Upper lobe of right lung (tissue), 1 donor: ENCODE measurements around the gene TSPAN5. TPM values are rescaled to one million over a fixed set of nuclear protein-coding genes. Genes with fewer than 3 reads are reported as not detected.

ENCODE experiments used
- ATAC-seq: fragments of 200-7000 bp; cut with Tn5 transposase; one replicate; pipeline ENCODE4 v1.9.1; 2020; ENCODE audit warnings: mild to moderate bottlenecking, moderate library complexity
- DNase-seq: peaks from one replicate; pipeline ENCODE4 v3.0.0-alpha.2; 2020
- H3K27ac ChIP-seq: fragments of 200-600 bp; one replicate; pipeline ENCODE4 v1.8.0; 2022
- H3K27me3 ChIP-seq: fragments of 200-600 bp; one replicate; pipeline ENCODE4 v1.8.0; 2022; ENCODE audit warnings: mild to moderate bottlenecking
- H3K36me3 ChIP-seq: fragments of 200-600 bp; one replicate; pipeline ENCODE4 v1.8.0; 2022
- H3K4me1 ChIP-seq: fragments of 200-600 bp; one replicate; pipeline ENCODE4 v1.8.0; 2022
- H3K4me3 ChIP-seq: fragments of 200-600 bp; one replicate; pipeline ENCODE4 v1.8.0; 2022; ENCODE audit warnings: mild to moderate bottlenecking
- H3K9me3 ChIP-seq: fragments of 200-600 bp; one replicate; pipeline ENCODE4 v1.8.0; 2022
- intact Hi-C: fragments of 100-400 bp; cut with DNase I; formaldehyde crosslinking; loops from one replicate; pipeline ENCODE4 v1.11.0; 2022
- total RNA-seq: library from RNA; stranded (reverse); fragmentation: NEBNext Ultra II Directional; extraction: Animal tissue kit (Norgen Biotek cat#: 25700); gene quantifications from one replicate; pipeline ENCODE4 v1.2.1, GENCODE V29; 2021
- TF ChIP-seq, protein P1 (sequence below): fragments of 200-600 bp; IDR thresholded peaks from one replicate; pipeline ENCODE4 v1.8.0; 2022; ENCODE audit warnings: antibody characterized with exemption
- donor health status: DM: no; HTN: yes; CAD: no; lungs with severe emphysema.

TSPAN5 gene
- total RNA-seq, 1 donor from 2014 or later, result 6.9 TPM

DNA sequence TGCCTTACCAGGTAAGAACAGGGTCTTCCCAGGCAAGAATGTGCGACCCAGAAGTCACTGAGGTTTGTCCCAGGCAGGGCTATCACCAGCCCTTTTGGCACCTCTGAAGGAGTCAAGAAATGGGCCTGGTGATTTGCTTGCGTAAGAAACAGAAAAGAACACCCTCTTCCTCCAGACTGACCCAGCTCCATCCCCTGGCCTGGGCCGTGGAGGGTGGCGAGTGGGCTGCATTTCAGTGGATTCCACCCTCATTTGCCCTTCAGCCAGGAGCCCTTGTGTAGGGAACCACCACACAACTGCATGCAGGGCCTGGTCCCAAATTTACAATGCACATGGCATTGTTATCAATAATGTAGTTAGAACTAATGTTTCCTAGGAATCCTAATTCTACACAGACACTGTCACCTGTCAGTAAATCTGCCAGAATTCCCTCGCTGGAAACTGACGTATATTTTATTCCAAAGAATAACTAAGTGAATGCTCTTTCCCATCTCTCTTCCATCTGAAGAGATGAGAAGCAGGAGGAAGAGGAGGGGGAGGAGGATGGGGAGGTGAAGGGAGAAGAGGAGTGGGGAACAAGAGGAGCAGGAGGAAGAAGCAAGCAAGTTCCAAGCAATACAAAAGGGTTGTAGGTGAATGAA lies 46.6 kb downstream of the TSPAN5 start:
- no peaks in the 10 kb centered on the region for H3K9me3 ChIP-seq
- no peak overlapping the region for H3K27ac ChIP-seq
- no peaks in the 10 kb centered on the region for H3K27me3 ChIP-seq
- no peak overlapping the region for H3K4me3 ChIP-seq
- ATAC-seq, result no peak
- no peaks in the 10 kb centered on the region for H3K4me1 ChIP-seq
- no peaks in the 10 kb centered on the region for H3K36me3 ChIP-seq
- no peak for DNase-seq
- TF ChIP-seq, protein P1, sequence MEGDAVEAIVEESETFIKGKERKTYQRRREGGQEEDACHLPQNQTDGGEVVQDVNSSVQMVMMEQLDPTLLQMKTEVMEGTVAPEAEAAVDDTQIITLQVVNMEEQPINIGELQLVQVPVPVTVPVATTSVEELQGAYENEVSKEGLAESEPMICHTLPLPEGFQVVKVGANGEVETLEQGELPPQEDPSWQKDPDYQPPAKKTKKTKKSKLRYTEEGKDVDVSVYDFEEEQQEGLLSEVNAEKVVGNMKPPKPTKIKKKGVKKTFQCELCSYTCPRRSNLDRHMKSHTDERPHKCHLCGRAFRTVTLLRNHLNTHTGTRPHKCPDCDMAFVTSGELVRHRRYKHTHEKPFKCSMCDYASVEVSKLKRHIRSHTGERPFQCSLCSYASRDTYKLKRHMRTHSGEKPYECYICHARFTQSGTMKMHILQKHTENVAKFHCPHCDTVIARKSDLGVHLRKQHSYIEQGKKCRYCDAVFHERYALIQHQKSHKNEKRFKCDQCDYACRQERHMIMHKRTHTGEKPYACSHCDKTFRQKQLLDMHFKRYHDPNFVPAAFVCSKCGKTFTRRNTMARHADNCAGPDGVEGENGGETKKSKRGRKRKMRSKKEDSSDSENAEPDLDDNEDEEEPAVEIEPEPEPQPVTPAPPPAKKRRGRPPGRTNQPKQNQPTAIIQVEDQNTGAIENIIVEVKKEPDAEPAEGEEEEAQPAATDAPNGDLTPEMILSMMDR, result no peak
- intact Hi-C loops, result no loop called here

DNA sequence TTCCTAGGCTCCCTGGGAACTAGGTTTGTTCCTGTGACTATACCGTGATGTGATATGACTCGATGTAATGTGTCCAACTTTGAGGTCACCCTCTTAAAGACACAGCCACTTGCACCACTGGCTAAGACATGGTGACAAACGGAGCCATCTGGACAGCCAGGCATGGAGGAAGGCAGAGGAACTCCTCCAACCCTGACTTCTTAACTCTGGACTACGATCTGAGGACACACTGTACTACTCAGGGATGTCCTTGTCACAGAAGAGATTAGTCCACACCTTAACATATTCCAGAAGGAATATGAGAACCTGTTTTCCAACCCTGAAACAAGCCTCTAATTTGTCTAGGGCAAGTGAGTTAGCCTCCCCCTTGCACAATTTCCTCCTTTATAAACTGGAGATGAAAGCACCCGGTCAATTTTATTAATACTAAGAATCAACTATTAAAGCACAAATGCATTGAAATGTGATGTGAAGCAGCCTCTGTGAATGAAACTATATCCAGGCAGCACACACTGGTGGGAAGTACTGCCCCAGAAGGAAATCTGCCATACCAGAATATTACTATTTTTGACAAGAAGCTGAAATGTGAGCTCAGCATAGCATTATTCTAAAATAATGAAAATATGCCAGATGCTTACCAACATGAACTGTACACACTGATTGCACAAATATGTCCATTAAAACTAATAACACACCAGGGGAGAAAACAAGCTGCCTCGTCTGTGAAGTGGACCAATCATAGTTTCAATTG lies 47.3 kb downstream of the TSPAN5 start:
- no peaks in the 10 kb centered on the region for H3K27me3 ChIP-seq
- ATAC-seq, result no peak
- no peak for DNase-seq
- intact Hi-C loops, result no loop called here
- H3K9me3 ChIP-seq, result no peaks in the 10 kb centered on the region
- TF ChIP-seq, protein P1, result no peak
- no peaks in the 10 kb centered on the region for H3K36me3 ChIP-seq
- H3K4me1 ChIP-seq, result no peaks in the 10 kb centered on the region
- no peak overlapping the region for H3K4me3 ChIP-seq
- no peak overlapping the region for H3K27ac ChIP-seq

DNA sequence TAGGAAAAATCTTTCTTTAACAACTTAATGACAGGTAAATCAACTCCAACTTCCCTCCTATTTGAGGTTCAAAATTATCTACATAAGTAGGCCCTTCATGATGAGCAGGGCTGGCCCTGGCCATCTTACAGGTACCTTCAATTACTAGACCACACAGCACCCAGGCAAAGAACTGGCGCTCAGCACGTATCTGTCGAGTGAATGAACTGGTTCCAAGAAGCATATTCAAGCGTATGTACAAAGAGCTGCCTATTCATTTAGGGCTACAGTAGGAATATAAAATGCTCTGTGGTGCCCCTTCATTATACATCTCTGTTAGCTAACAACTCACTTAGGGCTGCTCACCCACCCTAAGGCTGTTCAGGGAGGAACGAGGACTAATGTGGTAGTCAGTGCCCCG lies 48.0 kb downstream of the TSPAN5 start:
- no peaks in the 10 kb centered on the region for H3K27me3 ChIP-seq
- DNase-seq (no peak), ATAC-seq (no peak)
- no peak overlapping the region for H3K4me3 ChIP-seq
- intact Hi-C loops, result no loop called here
- H3K27ac ChIP-seq, result no peak overlapping the region
- TF ChIP-seq, protein P1, result no peak
- no peaks in the 10 kb centered on the region for H3K36me3 ChIP-seq
- H3K4me1 ChIP-seq, result no peaks in the 10 kb centered on the region
- H3K9me3 ChIP-seq, result no peaks in the 10 kb centered on the region

DNA sequence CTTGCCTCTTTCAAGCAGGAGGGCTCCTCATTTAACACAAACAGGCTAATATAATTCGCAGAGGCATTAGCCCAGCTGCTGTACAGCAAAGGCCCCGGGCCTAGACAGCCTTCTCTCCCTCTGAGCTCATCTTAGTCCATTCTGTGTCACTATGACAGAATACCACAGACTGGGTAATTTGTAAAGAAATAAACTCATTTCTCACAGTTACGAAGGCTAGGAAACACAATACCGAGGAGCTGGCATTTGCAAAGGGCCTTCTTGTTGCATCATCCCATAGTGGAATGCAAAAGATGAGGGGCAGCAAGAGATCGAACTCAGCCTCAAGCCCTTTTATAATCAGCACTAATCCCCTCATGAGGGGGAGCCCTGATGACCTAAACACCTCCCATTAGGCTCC lies 48.5 kb downstream of the TSPAN5 start:
- TF ChIP-seq, protein P1, result no peak
- Histone ChIP-seq H3K27ac (no peak overlapping the region), H3K36me3 (no peaks in the 10 kb centered on the region), H3K9me3 (no peaks in the 10 kb centered on the region), H3K4me3 (no peak overlapping the region), H3K4me1 (no peaks in the 10 kb centered on the region), H3K27me3 (no peaks in the 10 kb centered on the region)
- no peak for ATAC-seq
- intact Hi-C loops, result no loop called here
- no peak for DNase-seq

DNA sequence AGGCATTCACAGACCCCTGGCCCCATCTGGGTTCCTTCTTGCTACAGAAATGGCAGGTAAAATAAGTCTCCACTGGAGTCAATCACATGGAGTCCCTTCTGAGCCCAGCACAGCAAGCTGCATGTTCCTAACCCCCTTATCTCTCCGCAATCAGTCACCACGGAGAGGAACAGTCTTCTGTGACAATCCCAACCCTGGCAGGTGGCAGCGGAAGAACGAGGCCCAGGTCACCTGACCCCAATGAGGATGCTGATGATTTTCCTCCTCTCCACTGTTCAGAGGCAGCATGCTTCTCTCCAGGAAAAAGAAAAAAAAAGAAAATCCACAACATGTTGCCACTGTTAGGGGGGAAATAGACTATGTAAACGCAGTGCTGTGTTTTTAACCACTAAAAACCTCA lies 50.1 kb downstream of the TSPAN5 start:
- no peaks in the 10 kb centered on the region for H3K9me3 ChIP-seq
- TF ChIP-seq, protein P1, result no peak
- H3K27ac ChIP-seq, result no peak overlapping the region
- no peak overlapping the region for H3K4me3 ChIP-seq
- H3K4me1 ChIP-seq, result no peaks in the 10 kb centered on the region
- H3K27me3 ChIP-seq, result no peaks in the 10 kb centered on the region
- DNase-seq, result no peak
- ATAC-seq, result no peak
- no peaks in the 10 kb centered on the region for H3K36me3 ChIP-seq
- intact Hi-C loops, result no loop called here
